Renal cortical epithelial cell (primary cell): ENCODE data around the gene CT45A6. TPM values are rescaled to one million over a fixed set of nuclear protein-coding genes. Genes with fewer than 3 reads are reported as not detected.
"Not testable (repeated sequence)": the region's sequence is repeated elsewhere in the genome, so short reads cannot be mapped to it uniquely, and the experiment has no call there.

Experiments
- DNase-seq: peaks from one replicate; pipeline ENCODE4 v3.0.0-alpha.2; 2011; ENCODE audit warnings: low read depth
- total RNA-seq: library from RNA; depleted of rRNA; stranded (reverse); fragments of >200 nt; gene quantifications from 2 replicates; pipeline ENCODE4 v1.2.3, GENCODE V29; 2014

The CT45A6 gene
- total RNA-seq = not detected in 2 replicates

GRCh38 chrX:135802687-135803086 is at the start of gene CT45A6:
Gene CT45A6, minus strand, starts transcription at chrX:135802787. Its CDS starts 3,794 bp downstream, at chrX:135798993.
- not testable (repeated sequence) for DNase-seq

- DNase-seq = not testable (repeated sequence)
These were observed 34.6 kb upstream of the CT45A6 start, which contains the start of gene CT45A7 for GRCh38 chrX:135837180-135837579. Gene CT45A7, minus strand, starts transcription at chrX:135837280. Its CDS starts 3,747 bp downstream, at chrX:135833533.

GRCh38 chrX:135819912-135820311 is 17.3 kb upstream of the CT45A6 start, which contains the start of gene CT45A2:
Gene CT45A2, minus strand, starts transcription at chrX:135820012. Its CDS starts 3,747 bp downstream, at chrX:135816265.
- not testable (repeated sequence) for DNase-seq

GRCh38 chrX:135785403-135785802 is 17.2 kb downstream of the CT45A6 start, which contains the start of gene CT45A5:
Gene CT45A5, minus strand, starts transcription at chrX:135785503. Its CDS starts 3,774 bp downstream, at chrX:135781729.
- not testable (repeated sequence) for DNase-seq

- DNase-seq = not testable (repeated sequence)
These were observed 34.5 kb downstream of the CT45A6 start, which contains the start of gene CT45A3 for GRCh38 chrX:135768091-135768490. Gene CT45A3, minus strand, starts transcription at chrX:135768191. Its CDS starts 3,747 bp downstream, at chrX:135764444.

GRCh38 chrX:135744739-135745138 is 57.8 kb downstream of the CT45A6 start:
- not testable (repeated sequence) for DNase-seq

Other genes starting within 250 kb of the CT45A6 start
- not detected in 2 replicates for gene CT45A1, start 89.1 kb downstream of the CT45A6 start, total RNA-seq
- not detected in 2 replicates for gene CT45A3, start 34.6 kb downstream of the CT45A6 start, total RNA-seq
- gene CT45A5, start 17.3 kb downstream of the CT45A6 start, total RNA-seq = not detected in 2 replicates
- not detected in 2 replicates for gene CT45A2, start 17.2 kb upstream of the CT45A6 start, total RNA-seq
- not detected in 2 replicates for gene CT45A7, start 34.5 kb upstream of the CT45A6 start, total RNA-seq
- gene CT45A8, start 51.8 kb upstream of the CT45A6 start, total RNA-seq = not detected in 2 replicates
- gene CT45A9, start 69.0 kb upstream of the CT45A6 start, total RNA-seq = not detected in 2 replicates
- gene CT45A10, start 90.7 kb upstream of the CT45A6 start, total RNA-seq = not detected in 2 replicates
- gene SAGE1, start 90.9 kb upstream of the CT45A6 start, total RNA-seq = not detected in 2 replicates
- 10.2 and 21.0 TPM in 2 replicates for gene MMGT1, start 171.2 kb upstream of the CT45A6 start, total RNA-seq
- 26.1 and 28.3 TPM in 2 replicates for gene SLC9A6, start 182.6 kb upstream of the CT45A6 start, total RNA-seq